Hepatocyte (in vitro differentiated cells): Measurements from ENCODE around the gene CPNE4.

Source experiments
- EZH2phosphoT487 ChIP-seq: fragments of 200-600 bp; sonication (generic); IDR thresholded peaks from one replicate; pipeline ENCODE4 v1.6.1; 2018; ENCODE audit warnings: antibody characterized with exemption, mild to moderate bottlenecking, low read depth, moderate library complexity; ENCODE audit not compliant: unreplicated experiment, severe bottlenecking
- TF ChIP-seq, protein P1 (sequence below): fragments of 200-600 bp; sonication (generic); IDR thresholded peaks from 2 replicates; pipeline ENCODE4 v1.5.1; 2016; ENCODE audit warnings: antibody characterized with exemption, mild to moderate bottlenecking; ENCODE audit not compliant: poor library complexity

DNA sequence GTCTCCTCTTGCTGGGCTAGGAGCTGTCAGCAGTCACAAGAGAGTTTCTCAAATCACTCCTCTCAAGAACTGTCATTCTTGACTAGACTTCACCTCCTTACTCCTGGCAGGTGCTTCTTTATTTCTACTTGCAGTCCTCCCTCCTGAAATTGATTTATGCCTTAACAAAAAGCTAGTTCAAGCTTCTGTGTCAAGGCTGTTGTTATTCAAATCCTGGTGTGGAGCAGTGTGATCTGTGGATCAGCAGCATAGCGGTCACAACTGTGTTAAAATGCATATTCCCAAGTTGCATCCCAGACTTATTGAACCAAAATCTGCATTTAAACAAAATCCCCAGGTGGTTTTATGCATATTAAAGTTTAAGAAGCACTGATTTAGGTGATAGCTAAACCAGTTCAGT is 411.4 kb downstream of the CPNE4 start:
- TF ChIP-seq, protein P1, sequence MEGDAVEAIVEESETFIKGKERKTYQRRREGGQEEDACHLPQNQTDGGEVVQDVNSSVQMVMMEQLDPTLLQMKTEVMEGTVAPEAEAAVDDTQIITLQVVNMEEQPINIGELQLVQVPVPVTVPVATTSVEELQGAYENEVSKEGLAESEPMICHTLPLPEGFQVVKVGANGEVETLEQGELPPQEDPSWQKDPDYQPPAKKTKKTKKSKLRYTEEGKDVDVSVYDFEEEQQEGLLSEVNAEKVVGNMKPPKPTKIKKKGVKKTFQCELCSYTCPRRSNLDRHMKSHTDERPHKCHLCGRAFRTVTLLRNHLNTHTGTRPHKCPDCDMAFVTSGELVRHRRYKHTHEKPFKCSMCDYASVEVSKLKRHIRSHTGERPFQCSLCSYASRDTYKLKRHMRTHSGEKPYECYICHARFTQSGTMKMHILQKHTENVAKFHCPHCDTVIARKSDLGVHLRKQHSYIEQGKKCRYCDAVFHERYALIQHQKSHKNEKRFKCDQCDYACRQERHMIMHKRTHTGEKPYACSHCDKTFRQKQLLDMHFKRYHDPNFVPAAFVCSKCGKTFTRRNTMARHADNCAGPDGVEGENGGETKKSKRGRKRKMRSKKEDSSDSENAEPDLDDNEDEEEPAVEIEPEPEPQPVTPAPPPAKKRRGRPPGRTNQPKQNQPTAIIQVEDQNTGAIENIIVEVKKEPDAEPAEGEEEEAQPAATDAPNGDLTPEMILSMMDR: no peak
- no peak for TF ChIP-seq EZH2phosphoT487
